Iris pigment epithelial cell (primary cell): ENCODE results near the gene GABBR2.

Experiments used
- DNase-seq: peaks from one replicate; pipeline ENCODE4 v3.0.0-alpha.2; 2011; ENCODE audit warnings: low read depth

The GABBR2 gene

GRCh38 chr9:98545021-98545420 lies 163.7 kb downstream of the GABBR2 start:
- DNase-seq = no peak

DNA sequence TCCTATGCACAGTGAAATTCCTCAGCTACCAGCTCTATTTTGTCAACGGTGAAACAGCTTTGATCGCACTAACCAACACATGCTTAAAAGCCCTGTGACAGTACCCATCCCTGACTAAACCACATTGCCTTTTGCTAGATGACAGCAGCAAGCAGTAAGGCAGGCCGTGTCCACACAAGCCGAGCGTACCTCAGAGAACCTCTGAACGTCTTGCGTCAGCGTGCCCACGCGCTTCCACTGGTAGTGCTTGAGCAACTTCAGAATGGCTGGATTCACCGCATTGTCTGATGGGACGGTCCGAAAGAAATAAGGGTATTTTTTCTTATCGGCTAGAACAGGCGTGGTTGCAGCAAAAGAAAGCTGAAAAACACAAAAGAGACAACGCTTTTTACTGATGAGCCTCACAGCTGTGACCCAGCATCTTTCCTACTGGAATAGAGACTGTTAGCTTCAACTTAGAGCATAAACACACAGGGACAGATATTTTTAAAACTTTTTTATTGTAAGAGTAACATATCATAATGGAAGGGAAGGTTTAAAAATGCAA lies 167.0 kb downstream of the GABBR2 start:
- DNase-seq = no peak

DNA sequence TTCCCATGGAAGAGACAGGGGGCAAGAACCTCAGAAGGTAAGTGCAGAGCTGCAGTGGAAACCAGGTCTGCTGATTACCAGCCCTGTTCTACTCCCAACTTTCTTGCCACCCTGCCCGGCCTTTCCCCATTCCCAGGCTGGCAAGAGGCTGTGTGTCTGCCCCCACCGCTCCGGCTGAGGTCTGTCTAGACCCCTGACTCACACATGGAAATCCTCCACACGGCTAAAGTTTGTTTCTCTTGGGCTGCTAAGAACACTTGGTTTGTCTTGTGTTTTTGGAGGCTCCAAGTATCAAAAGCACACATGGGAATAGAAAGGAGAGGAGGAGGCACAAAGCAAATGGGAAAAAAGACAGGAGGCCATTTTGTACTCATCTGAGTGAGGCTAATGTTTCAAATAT lies 168.3 kb downstream of the GABBR2 start:
- DNase-seq = no peak

GRCh38 chr9:98539954-98540353 lies 168.8 kb downstream of the GABBR2 start:
- peak; percentile 49 for DNase-seq

- DNase-seq = no peak
Measured at GRCh38 chr9:98538626-98539031, 170.1 kb downstream of the GABBR2 start.

DNA sequence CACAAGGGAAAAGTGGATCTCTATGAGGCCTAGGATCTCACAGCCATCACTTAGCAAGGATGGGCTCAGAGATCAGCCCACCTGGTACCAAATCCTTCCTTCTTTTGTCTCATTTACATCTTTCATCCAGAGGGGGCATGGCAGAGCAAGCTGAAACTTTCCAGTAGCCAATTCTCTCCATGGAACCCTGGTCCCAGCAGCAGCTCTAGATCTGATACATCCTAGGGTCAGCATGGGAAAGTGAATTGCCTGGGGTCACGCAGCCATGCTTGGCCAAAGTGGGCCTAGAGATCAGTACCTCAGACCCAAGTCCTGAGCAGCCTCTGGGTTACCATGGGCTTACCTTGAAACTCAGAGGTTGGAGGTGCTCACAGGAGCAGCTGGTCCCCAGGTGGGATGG lies 170.5 kb downstream of the GABBR2 start:
- DNase-seq = no peak

GRCh38 chr9:98536542-98537173 lies 172.1 kb downstream of the GABBR2 start:
- no peak for DNase-seq

GRCh38 chr9:98533866-98534265 lies 174.9 kb downstream of the GABBR2 start:
- no peak for DNase-seq

GRCh38 chr9:98533132-98533531 lies 175.6 kb downstream of the GABBR2 start:
- DNase-seq = no peak

DNA sequence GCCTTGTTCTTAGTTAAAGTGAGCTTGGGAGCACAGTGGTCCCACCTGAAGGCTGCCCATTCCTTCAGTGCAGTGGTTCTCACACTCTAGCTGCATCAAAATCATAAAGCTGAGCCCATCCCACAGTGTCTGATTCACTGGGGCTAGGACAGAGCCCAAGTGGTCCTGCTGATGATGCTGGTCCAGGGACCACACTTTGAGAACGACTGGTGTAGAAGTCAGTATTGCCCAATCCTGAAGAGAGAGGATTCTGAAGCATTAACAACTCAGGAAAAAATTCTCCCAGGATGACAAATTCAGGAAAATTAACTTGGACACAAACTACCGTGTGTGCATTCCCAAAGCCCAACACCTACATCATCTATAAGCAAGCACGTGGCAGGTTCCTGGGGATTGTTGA lies 176.2 kb downstream of the GABBR2 start:
- DNase-seq = no peak

GRCh38 chr9:98532147-98532546 lies 176.6 kb downstream of the GABBR2 start:
- DNase-seq = no peak

- DNase-seq = no peak
Measured at GRCh38 chr9:98530806-98531386, 177.8 kb downstream of the GABBR2 start.

GRCh38 chr9:98530275-98530674 lies 178.5 kb downstream of the GABBR2 start:
- DNase-seq = no peak

GRCh38 chr9:98529841-98530240 lies 178.9 kb downstream of the GABBR2 start:
- DNase-seq = no peak

DNA sequence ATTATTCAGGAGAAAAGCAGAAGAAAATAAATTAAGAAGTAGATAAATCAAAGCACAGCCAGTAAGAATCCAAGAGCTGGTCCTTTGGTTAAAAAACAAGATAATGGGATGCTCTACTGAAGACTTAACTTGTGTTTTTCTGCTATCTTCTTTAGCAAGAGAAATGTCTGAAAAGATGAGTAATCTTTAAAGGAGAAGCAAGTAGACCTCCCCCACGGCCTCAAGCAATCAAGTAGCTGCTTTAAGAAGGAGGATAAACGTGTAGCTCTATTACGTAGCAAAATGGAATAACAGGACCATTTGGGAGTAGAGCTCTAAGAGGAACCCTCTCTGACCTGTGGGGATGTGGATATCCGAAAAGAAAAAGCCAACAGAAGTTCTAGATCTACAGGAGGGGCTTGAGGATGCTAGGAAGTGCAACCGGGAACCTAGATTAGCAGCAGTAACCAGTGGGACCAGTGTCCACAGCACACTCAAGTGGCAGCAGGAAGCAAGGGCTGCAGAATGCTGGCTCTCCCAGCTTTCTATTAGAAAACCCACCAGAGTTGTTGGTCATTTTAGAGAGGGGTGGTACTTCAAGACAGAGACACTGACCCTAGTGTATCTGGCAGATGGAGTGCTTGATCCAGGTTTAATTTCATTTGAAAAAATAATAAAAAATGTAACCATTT lies 185.4 kb downstream of the GABBR2 start:
- peak; percentile 67 for DNase-seq

- DNase-seq = no peak
Measured at GRCh38 chr9:98522487-98522886, 186.2 kb downstream of the GABBR2 start.

- peak; percentile 86 for DNase-seq
Measured at GRCh38 chr9:98521141-98521540, 187.6 kb downstream of the GABBR2 start.

GRCh38 chr9:98520221-98520960 lies 188.3 kb downstream of the GABBR2 start:
- no peak for DNase-seq

DNA sequence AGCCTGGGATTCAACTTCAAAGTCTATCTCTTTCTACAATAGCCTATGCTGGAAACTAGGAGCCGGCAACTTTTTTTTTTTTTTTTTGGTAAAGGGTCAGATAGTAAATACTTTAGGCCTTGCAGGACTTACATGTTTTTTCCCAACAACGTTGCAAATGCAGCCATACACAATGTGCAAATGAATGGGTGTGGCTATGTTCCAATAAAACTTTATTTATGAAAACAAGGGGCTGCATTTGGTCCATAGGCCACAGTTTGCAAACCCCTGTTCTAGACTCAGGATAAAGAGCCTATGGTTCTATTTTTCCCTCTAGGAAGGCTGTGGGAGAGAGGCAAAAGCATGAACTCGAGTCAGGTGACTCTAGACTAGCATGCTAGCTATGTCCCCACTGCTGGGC lies 189.1 kb downstream of the GABBR2 start:
- no peak for DNase-seq

GRCh38 chr9:98518556-98518955 lies 190.2 kb downstream of the GABBR2 start:
- DNase-seq = no peak

GRCh38 chr9:98517761-98518160 lies 191.0 kb downstream of the GABBR2 start:
- DNase-seq = no peak

DNA sequence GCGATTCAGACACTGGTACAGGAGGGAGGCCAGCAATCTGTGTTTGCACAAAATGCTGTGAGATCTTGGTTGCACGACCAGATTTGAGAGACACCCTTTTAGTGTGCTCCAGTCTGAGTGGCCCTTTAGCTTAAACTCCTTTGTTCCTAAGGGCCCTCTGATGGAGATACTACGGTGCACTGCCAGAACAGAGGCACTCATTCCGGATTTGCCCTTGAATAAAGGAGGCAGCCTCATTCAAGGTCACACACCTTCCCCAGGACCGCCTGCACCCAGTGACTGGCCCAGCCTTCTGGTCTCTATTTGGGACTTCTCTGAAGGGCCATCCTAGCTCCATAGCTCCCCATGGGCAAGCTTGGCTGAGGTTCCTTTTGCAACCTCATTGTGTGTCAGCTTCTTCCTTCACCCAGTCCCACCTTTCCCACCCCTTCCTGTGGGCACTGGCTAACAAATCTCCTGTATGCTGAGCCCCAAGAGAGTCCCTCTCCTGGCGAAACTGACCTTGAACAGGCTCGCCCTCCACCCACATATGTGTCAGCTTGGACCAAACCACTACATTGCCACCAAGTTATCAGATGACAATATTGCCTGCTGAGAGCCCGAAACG lies 191.7 kb downstream of the GABBR2 start:
- DNase-seq = no peak
